Activated T-cell treated with anti-CD3 and anti-CD28 coated beads for 1 hour (primary cell): ENCODE measurements around the gene DNAI4.
"Not testable (repeated sequence)": the region's sequence is repeated elsewhere in the genome, so short reads cannot be mapped to it uniquely, and the experiment has no call there.

Experiments
- DNase-seq: peaks from one replicate; pipeline ENCODE4 v3.0.0-alpha.2; 2020; ENCODE audit warnings: low read depth

The DNAI4 gene

DNA sequence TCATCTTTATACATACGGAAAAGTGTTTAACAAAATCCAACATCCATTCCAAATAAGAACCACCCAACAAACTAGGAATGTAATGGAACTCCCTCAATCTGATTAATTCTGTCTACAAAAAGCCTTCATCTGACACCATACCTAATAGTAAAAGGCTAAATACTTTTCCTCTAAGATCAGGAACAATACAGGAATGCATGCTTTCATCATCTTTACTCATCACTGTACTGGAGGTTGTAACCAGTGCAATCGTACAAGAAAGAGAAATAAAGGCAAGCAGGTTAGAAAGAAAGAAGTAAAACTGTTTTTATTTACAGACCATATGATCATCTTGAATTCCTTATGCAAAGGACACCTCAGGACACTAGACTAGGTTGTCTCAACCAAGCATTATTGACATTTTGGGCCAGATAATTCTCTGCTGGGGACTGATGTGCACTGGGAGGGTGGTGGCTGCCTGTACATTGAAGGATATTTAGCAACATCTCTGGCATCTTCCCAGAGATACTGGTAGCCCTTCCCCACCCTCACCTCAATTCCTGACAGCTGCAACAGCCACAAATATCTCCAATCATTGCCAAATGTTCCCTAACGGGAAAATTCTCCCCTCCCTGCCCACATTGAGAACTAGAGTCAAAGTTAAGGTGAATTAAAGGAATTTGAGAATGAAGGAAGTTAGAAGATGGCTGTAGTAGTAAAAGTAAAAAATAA lies 93.0 kb downstream of the DNAI4 start:
- DNase-seq = no peak

GRCh38 chr1:66824771-66825170 lies 99.9 kb downstream of the DNAI4 start:
- no peak for DNase-seq

- no peak for DNase-seq
Observed at GRCh38 chr1:66809736-66810326, 114.8 kb downstream of the DNAI4 start.

- no peak for DNase-seq
Observed at GRCh38 chr1:66809245-66809644, 115.4 kb downstream of the DNAI4 start.

DNA sequence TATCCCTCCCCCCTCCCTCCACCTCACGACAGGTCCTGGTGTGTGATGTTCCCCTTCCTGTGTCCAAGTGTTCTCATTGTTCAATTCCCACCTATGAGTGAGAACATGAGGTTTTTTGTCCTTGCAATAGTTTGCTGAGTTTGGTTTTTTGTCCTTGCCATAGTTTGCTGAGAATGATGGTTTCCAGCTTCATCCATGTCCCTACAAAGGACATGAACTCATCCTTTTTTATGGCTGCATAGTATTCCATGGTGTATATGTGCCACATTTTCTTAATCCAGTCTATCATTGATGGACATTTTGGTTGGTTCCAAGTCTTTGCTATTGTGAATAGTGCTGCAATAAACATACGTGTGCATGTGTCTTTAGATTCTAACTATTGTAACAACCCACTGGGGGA lies 128.8 kb downstream of the DNAI4 start:
- DNase-seq = not testable (repeated sequence)

- DNase-seq = no peak
Observed at GRCh38 chr1:66791621-66792610, 132.7 kb downstream of the DNAI4 start.

DNA sequence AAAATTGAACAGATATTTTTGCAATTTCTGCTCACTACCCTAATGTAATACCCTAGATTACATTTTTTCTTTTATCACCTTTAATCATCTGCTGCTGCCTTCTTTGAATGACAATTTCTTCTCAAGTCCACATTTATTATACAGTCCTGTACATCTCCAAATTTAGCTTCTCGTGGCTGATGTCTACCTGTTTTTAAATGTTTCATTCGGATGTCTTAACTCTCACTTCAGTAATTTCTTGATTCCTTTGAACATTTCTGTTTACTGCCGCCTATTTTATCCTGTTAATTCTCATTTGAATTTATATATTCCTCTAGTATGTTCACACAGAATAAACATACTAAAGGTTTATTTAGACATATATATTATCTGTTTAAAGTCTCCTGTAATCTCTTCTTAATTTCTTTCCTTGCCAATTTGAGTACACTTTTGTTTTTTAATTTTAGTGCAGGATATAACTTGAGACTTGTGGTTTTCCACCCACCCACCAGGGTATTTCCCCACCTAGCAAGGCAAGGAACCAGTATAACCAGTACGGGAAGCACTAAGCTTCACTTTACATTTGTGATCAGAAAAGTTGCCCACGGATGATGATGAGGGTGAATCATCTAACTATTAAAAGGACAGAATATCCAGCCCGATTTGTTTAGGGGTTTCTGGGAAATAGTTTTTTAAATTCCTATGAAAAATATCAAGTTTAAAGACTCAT lies 136.3 kb downstream of the DNAI4 start:
- DNase-seq = peak; percentile 10

GRCh38 chr1:66787641-66788040 lies 137.0 kb downstream of the DNAI4 start:
- no peak for DNase-seq

- DNase-seq = not testable (repeated sequence)
Observed at GRCh38 chr1:66785800-66786199, 138.9 kb downstream of the DNAI4 start.

GRCh38 chr1:66779475-66780078 lies 145.1 kb downstream of the DNAI4 start:
- no peak for DNase-seq

DNA sequence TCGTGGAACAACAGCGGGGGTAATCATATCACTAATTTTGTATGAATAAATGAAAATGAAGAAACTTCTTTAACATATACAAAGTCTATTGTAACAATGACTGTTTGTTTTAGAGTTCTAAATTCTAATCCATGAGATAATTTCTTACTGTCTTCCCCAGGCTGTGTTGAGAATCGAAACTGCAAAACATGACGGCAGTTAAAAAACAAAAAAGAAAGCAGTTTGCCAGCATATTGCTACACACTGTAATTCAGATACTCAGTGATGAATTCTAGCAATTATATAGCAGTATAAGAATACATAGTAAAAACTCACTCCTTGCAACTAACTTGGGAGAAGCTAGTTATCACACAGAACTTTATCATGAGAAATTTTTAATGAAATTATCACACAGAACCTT lies 145.7 kb downstream of the DNAI4 start:
- DNase-seq = no peak

DNA sequence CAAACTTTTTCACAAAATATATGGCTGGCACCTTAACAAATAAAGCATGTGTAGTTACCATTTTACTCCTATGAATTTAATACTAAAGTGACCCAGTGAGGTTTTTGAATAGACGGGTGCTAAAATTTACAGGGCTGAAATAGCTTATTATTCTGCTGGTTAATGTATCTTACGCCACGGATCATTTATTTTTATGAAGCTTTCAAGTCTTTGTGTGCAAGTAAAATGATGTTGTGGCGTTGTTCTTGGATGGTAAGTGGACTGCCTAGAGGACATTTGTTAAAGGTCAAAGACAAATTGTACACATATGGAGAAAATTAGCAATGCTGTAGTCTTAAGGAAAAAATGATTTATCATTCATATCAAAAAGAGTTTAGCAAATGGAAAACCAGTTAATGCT lies 146.4 kb downstream of the DNAI4 start:
- no peak for DNase-seq

GRCh38 chr1:66777831-66778230 lies 146.8 kb downstream of the DNAI4 start:
- no peak for DNase-seq

- DNase-seq = no peak
Observed at GRCh38 chr1:66775646-66776045, 149.0 kb downstream of the DNAI4 start.

DNA sequence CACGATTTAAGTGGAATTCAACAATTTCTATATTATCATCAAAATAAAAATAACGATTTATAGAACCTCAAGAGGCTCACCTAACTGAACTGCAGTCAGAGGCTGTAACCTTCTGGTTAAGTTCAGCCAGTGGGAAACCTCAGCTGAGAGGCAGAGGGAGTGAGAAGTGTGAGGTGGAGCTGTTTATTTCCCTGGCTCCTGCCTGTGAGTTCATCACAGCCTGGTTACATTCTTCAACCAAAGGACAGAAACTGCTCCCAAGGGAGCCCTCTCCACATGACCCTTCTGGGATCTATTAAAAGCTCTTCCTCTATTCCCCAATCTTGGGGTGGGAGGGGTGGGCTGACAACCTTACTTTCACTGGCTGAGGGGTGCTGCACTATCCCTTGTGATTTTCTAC lies 150.2 kb downstream of the DNAI4 start:
- DNase-seq = no peak

DNA sequence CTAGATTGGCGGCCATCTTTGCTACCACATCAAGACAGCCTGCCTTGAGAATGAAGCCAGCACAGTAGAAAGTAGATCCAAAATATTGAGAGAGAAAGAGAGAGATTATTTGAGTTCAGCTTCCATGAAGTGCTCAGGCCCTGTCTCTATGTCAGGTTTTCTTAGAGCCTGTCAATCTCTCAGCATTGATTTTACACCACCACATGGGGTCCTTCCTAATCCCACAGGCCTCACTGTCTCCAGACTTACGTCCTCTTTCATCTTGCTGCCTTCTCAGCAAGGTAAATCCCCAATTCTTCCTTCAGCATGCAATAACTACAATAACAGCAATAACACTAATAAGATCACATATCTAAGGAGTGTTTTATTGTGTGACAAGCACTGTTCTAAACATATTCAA lies 151.4 kb downstream of the DNAI4 start:
- DNase-seq = no peak

DNA sequence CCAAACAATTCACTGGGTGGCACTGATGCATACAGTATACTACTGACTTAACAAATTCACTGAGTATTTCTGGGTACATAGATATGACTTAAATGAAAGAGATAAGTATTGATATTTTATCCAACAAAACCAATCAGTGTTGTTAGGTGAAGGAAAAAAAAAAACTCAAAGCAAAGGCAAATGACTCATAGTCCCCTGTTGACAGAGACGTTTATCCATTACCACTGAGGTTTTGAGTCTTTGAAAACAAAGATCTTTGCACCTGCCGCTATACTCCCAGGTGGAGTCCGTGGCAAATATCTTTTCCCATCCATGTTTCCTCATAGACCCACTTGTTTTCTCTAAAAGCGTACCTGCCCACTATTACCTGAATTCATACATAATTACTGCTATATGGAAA lies 154.0 kb downstream of the DNAI4 start:
- no peak for DNase-seq

- DNase-seq = no peak
Observed at GRCh38 chr1:66770240-66770639, 154.4 kb downstream of the DNAI4 start.

DNA sequence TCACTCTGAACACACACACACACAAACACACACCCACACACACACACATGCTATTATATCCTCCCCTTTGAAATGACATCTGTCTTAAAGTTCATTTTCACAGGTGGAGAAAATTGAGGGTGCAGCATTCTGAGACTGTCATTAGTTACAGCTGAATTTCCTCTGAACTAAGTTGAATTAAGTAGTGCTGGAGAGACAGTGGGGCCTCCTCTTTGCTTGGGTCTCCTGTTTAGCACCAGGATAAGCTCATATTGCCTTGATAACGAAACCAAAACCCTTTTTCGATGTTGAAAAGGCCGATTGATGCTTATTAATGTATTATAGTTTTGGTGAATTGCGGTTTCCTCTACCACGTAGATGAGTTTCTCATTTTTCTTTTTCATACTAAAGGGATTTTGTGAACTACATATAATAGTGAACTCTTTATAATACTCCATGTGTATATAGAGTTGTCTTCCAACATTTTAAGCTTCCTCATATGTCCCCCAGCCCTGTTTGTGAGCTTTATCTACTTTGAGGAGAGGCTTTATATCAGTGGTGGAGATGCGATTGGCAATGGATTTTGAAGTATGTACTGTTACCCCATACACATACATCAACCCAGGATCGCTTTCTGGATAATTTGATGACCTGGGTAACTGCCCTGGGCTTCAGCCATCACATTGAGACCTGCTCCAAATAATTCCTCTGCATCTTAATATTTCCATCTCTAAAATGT lies 155.0 kb downstream of the DNAI4 start:
- no peak for DNase-seq

DNA sequence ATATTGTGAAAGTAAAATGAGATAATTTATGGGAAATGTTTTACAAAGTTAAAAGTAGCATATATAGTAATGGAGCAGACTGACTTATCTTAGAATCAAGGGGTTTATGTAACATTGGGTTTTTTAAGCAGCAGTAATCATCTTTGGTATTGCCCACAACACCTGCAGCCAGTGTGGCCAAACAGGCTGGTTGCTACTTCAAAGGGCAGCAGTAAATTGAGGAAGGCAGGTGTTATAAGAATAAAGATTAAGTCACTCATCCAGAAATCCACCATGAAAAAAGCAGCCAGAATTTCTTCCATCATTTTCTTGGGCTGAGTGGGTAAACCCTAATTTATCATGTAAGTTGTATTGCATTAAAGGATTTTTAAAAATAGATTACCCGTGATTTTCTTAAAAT lies 155.7 kb downstream of the DNAI4 start:
- DNase-seq = no peak

DNA sequence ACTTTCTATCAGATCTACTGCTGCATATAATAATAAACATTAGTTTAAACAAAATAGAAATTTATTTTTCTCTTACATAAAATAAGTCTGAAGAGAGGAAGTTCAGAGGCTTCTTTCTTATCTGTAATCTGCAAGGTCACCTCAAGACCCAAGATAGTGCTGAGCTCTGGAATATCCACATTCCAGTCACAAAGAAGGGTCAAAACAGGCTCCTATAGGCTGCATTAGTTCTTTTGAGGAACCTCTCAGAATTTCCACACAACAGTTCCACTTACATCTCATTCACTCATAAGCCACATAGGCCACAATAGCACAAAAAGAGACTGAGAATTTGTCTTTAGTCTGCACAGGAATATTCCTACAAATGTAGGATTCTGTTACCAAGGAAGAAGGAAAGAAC lies 157.0 kb downstream of the DNAI4 start:
- no peak for DNase-seq
